HepG2 (cell line): ENCODE measurements around the gene APBB1. TPM values are rescaled to one million over a fixed set of nuclear protein-coding genes. Genes with fewer than 3 reads are reported as not detected.

ENCODE experiments used
- AKNA ChIP-seq: sonication (generic); formaldehyde crosslinking; IDR thresholded peaks from 2 replicates; pipeline ENCODE4 v1.4.0; 2020; ENCODE audit warnings: missing genetic modification reagents, borderline replicate concordance
- BRCA1 ChIP-seq: sonication (generic); formaldehyde crosslinking; IDR thresholded peaks from 2 replicates; pipeline ENCODE4 v1.4.0; 2020; ENCODE audit warnings: missing genetic modification reagents
- CREB1 ChIP-seq, 2 experiments: fragments of 450-650 bp in 1 of 2; IDR thresholded peaks; 2 replicates each; pipeline ENCODE4 v1.6.1; 2016 to 2017; ENCODE audit warnings: control low read depth in 1 of 2, mild to moderate bottlenecking in 1 of 2, missing compliant biosample characterization in 1 of 2, missing genetic modification characterization in 1 of 2
- ELF3 ChIP-seq: IDR thresholded peaks from 2 replicates; pipeline ENCODE4 v1.6.1; 2016; ENCODE audit warnings: missing genetic modification reagents, missing compliant biosample characterization
- FOXM1 ChIP-seq: sonication (generic); formaldehyde crosslinking; IDR thresholded peaks from 2 replicates; pipeline ENCODE4 v1.5.0; 2020; ENCODE audit warnings: missing genetic modification reagents
- KDM6A ChIP-seq: IDR thresholded peaks from 2 replicates; pipeline ENCODE4 v1.6.1; 2016; ENCODE audit warnings: low read depth
- LCORL ChIP-seq, 2 experiments: fragments of 450-650 bp in 1 of 2; sonication (generic) in 1 of 2; formaldehyde crosslinking in 1 of 2; IDR thresholded peaks; 2 replicates each; pipeline versions ENCODE4 v1.5.0 to v1.6.1; 2017 to 2020; ENCODE audit warnings: antibody characterized with exemption in 1 of 2, missing genetic modification reagents in 1 of 2
- MAFG ChIP-seq: sonication (generic); formaldehyde crosslinking; IDR thresholded peaks from 2 replicates; pipeline ENCODE4 v1.5.1; 2020; ENCODE audit warnings: mild to moderate bottlenecking, missing genetic modification reagents
- MEIS2 ChIP-seq: sonication (generic); formaldehyde crosslinking; IDR thresholded peaks from 2 replicates; pipeline ENCODE4 v1.9.0; 2021; ENCODE audit warnings: mild to moderate bottlenecking, missing genetic modification reagents
- NR2C2 ChIP-seq: sonication (generic); formaldehyde crosslinking; IDR thresholded peaks from 2 replicates; pipeline ENCODE4 v1.4.0; 2020; ENCODE audit warnings: missing genetic modification reagents, mild to moderate bottlenecking, moderate library complexity, borderline replicate concordance
- NR2F1 ChIP-seq, 2 experiments: fragments of 450-650 bp in 1 of 2; formaldehyde crosslinking in 1 of 2; IDR thresholded peaks; 2 replicates each; pipeline versions ENCODE4 v1.5.0 to v1.6.1; 2016 to 2020; ENCODE audit warnings: mild to moderate bottlenecking in 1 of 2, missing compliant biosample characterization in 1 of 2, missing genetic modification reagents in 1 of 2, moderate library complexity in 1 of 2
- PHF21A ChIP-seq: sonication (generic); formaldehyde crosslinking; IDR thresholded peaks from 2 replicates; pipeline ENCODE4 v1.5.0; 2020; ENCODE audit warnings: mild to moderate bottlenecking, missing genetic modification reagents
- SALL1 ChIP-seq: sonication (generic); formaldehyde crosslinking; IDR thresholded peaks from 2 replicates; pipeline ENCODE4 v1.8.0; 2022; ENCODE audit warnings: mild to moderate bottlenecking, missing genetic modification reagents
- TBX3 ChIP-seq: fragments of 450-650 bp; IDR thresholded peaks from 2 replicates; pipeline ENCODE4 v1.6.1; 2017; ENCODE audit warnings: antibody characterized with exemption, mild to moderate bottlenecking, inconsistent platforms, borderline replicate concordance
- XRCC5 ChIP-seq: fragments of 200-400 bp; formaldehyde crosslinking; optimal IDR thresholded peaks from 2 replicates; pipeline ENCODE3; 2017; ENCODE audit warnings: mild to moderate bottlenecking, low read length
- ZFX ChIP-seq: sonication (generic); formaldehyde crosslinking; IDR thresholded peaks from 2 replicates; pipeline ENCODE4 v1.4.0; 2020; ENCODE audit warnings: mild to moderate bottlenecking, low read depth, missing genetic modification reagents, moderate library complexity
- ZFY ChIP-seq: sonication (generic); formaldehyde crosslinking; IDR thresholded peaks from 2 replicates; pipeline ENCODE4 v1.4.0; 2020; ENCODE audit warnings: missing genetic modification reagents
- ZNF263 ChIP-seq: sonication (generic); formaldehyde crosslinking; IDR thresholded peaks from 2 replicates; pipeline ENCODE4 v1.4.0; 2020; ENCODE audit warnings: missing genetic modification reagents
- ZNF33A ChIP-seq: sonication (generic); formaldehyde crosslinking; IDR thresholded peaks from 2 replicates; pipeline ENCODE4 v1.5.1; 2020; ENCODE audit warnings: missing genetic modification reagents, mild to moderate bottlenecking, moderate library complexity, borderline replicate concordance
- ZNF451 ChIP-seq: sonication (generic); formaldehyde crosslinking; IDR thresholded peaks from 2 replicates; pipeline ENCODE4 v1.5.0; 2020; ENCODE audit warnings: mild to moderate bottlenecking, missing genetic modification reagents
- ZNF589 ChIP-seq: sonication (generic); formaldehyde crosslinking; conservative IDR thresholded peaks from 2 replicates; pipeline ENCODE4 v1.8.0; 2022; ENCODE audit warnings: mild to moderate bottlenecking, moderate library complexity, missing genetic modification reagents
- ZNF629 ChIP-seq: sonication (generic); formaldehyde crosslinking; conservative IDR thresholded peaks from 2 replicates; pipeline ENCODE4 v1.5.0; 2020; ENCODE audit warnings: missing genetic modification reagents
- polyA plus RNA-seq, 8 experiments: library from polyadenylated mRNA; depleted of rRNA in 3 of 8; stranded (reverse) in 7 of 8; unstranded in 1 of 8; fragments of >200 nt; fragmentation: Illumina TruSeq in 4 of 8; extraction: Trizol in 4 of 8; gene quantifications; 2 replicates each; pipeline versions ENCODE4 v1.2.1 to v1.2.3, GENCODE V29; 2011 to 2016; ENCODE audit warnings: low read depth in 4 of 8, missing spikeins in 1 of 8, mixed read lengths in 1 of 8; ENCODE audit not compliant: insufficient read depth in 1 of 8
- total RNA-seq, 5 experiments: library from RNA; depleted of rRNA; stranded (reverse); fragments of >200 nt; fragmentation: Illumina TruSeq; extraction: Trizol; gene quantifications; 2 replicates each; pipeline ENCODE4 v1.2.3, GENCODE V29; 2016; ENCODE audit warnings: low read depth in 1 of 5
- TF ChIP-seq, protein P1 (sequence below): sonication (generic); formaldehyde crosslinking; conservative IDR thresholded peaks from 2 replicates; pipeline ENCODE4 v1.4.0; 2020; ENCODE audit warnings: mild to moderate bottlenecking, missing genetic modification reagents, moderate library complexity

Gene APBB1
- total and polyA plus RNA-seq, 2 of the 13 experiments (the other 11 are each of a cell fraction or from before 2014, with no cell fraction given), result 1.7 to 3.5 TPM

DNA sequence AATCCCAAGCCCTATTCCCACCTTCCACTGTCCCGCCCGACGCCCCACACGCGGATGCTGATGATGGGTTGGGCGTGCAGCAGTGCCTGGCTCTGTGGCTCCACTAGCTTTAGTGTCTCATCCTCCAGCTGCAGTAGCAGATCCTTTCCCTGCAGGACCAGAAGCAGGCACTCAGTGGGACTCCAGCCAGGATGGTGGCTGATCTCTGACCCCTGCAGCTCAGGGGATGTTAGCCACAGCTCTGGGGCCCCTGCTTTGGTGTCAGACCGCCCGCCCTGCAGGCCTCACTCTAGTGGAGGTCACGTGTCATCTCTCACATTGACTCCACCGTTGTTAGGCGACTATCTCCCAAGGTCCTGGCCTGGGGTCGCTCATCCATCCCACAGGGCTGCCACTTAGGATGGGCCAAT is 16.8 kb downstream of the APBB1 start (continued):
- no peak for TF ChIP-seq FOXM1 (CRISPR knock-in tag)
- no peak for TF ChIP-seq ELF3 (CRISPR knock-in tag)
- no peak for TF ChIP-seq MEIS2 (CRISPR knock-in tag)
- peak; percentile 22; the same call in 1 of the 2 replicates for TF ChIP-seq KDM6A (CRISPR knock-in tag)
- TF ChIP-seq ZNF33A, result no peak
- TF ChIP-seq ZFY (CRISPR knock-in tag), result peak; percentile 56
- no peak for TF ChIP-seq LCORL (IDR thresholded peaks at IDR 0.05)
- TF ChIP-seq LCORL (CRISPR knock-in tag; IDR thresholded peaks at IDR 0.05), result 0 out of 2 replicates have a peak, but pooled peaks have one; percentile 40
- peak; percentile 67; the same call in 1 of the 2 replicates for TF ChIP-seq ZFX
- TF ChIP-seq CREB1 (IDR thresholded peaks at IDR 0.05), result no peak
- TF ChIP-seq CREB1 (CRISPR knock-in tag; IDR thresholded peaks at IDR 0.05), result no peak
- TF ChIP-seq MAFG (CRISPR knock-in tag), result no peak
- TF ChIP-seq PHF21A, result peak; percentile 65
- TF ChIP-seq XRCC5, result no peak
- TF ChIP-seq ZNF629 (CRISPR knock-in tag), result no peak
- no peak for TF ChIP-seq ZNF451 (CRISPR knock-in tag)
- peak; percentile 32; the same call in 1 of the 2 replicates for TF ChIP-seq SALL1 (CRISPR knock-in tag)
- no peak for TF ChIP-seq TBX3
- TF ChIP-seq, protein P1, sequence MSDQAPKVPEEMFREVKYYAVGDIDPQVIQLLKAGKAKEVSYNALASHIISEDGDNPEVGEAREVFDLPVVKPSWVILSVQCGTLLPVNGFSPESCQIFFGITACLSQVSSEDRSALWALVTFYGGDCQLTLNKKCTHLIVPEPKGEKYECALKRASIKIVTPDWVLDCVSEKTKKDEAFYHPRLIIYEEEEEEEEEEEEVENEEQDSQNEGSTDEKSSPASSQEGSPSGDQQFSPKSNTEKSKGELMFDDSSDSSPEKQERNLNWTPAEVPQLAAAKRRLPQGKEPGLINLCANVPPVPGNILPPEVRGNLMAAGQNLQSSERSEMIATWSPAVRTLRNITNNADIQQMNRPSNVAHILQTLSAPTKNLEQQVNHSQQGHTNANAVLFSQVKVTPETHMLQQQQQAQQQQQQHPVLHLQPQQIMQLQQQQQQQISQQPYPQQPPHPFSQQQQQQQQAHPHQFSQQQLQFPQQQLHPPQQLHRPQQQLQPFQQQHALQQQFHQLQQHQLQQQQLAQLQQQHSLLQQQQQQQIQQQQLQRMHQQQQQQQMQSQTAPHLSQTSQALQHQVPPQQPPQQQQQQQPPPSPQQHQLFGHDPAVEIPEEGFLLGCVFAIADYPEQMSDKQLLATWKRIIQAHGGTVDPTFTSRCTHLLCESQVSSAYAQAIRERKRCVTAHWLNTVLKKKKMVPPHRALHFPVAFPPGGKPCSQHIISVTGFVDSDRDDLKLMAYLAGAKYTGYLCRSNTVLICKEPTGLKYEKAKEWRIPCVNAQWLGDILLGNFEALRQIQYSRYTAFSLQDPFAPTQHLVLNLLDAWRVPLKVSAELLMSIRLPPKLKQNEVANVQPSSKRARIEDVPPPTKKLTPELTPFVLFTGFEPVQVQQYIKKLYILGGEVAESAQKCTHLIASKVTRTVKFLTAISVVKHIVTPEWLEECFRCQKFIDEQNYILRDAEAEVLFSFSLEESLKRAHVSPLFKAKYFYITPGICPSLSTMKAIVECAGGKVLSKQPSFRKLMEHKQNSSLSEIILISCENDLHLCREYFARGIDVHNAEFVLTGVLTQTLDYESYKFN, result peak; percentile 64
- peak; percentile 49; the same call in 1 of the 2 replicates for TF ChIP-seq NR2C2
- TF ChIP-seq BRCA1 (CRISPR knock-in tag), result no peak
- TF ChIP-seq NR2F1 (CRISPR knock-in tag; IDR thresholded peaks at IDR 0.05), result peak in 1 of 2 experiments; percentile 54; a peak in 1 of 4 replicates
- TF ChIP-seq AKNA (CRISPR knock-in tag), result no peak
- no peak for TF ChIP-seq ZNF263 (CRISPR knock-in tag)
- TF ChIP-seq ZNF589 (CRISPR knock-in tag), result no peak
